HG02571 (cell line): ENCODE results near the gene PANX3.

Experiments used
- ATAC-seq: cut with Tn5 transposase; IDR thresholded peaks from one replicate; pipeline ENCODE4 v1.9.1; 2021; ENCODE audit warnings: mild to moderate bottlenecking, moderate library complexity; ENCODE audit not compliant: unreplicated experiment

PANX3 gene

DNA sequence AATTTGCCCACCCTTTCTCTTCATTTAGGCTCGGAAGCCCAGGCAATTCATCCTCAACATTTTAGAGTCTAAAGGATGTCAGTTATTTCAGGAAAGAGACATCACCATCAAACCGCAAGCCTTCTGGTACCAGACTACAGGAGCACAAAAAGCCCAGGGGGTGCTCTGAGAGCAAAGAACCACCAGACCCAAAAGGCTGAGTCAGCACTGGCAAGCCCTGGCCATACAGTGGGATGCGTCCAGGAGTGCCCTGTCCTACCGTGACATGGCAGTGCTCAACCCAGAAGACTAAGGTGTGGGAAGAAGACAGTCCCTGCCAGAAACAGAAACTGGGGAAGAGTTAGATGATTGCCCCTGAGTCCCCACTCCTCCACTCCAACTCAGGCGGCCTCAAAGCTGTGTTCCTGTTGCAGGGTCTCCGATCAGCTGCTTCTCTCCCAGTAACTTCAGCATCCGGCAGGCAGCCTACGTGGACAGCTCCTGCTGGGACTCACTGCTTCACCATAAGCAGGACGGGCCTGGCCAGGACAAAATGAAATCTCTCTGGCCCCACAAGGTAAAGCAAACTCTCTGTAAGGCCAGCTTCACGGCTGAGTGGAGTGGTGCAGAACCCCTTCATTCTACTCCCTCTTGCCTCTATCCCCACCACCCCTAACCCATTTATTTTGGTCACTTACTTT is 1.5 kb downstream of the PANX3 start:
- no peak for ATAC-seq

DNA sequence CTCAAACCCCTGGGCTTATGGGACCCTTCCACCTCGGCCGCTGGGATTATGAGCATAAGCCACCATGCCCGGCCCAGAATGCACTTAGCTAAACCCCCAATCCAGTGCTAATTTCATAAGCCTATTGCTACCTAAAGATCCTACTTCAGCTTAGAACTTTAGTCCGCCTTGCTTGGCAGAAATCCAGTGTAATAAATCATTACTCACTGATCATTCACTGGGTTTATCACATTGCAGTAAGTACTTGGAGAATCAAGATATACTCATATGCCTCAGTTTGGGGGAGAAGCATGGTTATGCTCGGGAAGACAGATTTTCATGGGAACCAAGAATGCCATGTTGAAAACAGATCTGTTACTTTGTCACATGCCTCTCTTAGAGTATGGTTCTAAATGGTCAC is 7.6 kb downstream of the PANX3 start:
- ATAC-seq: no peak

DNA sequence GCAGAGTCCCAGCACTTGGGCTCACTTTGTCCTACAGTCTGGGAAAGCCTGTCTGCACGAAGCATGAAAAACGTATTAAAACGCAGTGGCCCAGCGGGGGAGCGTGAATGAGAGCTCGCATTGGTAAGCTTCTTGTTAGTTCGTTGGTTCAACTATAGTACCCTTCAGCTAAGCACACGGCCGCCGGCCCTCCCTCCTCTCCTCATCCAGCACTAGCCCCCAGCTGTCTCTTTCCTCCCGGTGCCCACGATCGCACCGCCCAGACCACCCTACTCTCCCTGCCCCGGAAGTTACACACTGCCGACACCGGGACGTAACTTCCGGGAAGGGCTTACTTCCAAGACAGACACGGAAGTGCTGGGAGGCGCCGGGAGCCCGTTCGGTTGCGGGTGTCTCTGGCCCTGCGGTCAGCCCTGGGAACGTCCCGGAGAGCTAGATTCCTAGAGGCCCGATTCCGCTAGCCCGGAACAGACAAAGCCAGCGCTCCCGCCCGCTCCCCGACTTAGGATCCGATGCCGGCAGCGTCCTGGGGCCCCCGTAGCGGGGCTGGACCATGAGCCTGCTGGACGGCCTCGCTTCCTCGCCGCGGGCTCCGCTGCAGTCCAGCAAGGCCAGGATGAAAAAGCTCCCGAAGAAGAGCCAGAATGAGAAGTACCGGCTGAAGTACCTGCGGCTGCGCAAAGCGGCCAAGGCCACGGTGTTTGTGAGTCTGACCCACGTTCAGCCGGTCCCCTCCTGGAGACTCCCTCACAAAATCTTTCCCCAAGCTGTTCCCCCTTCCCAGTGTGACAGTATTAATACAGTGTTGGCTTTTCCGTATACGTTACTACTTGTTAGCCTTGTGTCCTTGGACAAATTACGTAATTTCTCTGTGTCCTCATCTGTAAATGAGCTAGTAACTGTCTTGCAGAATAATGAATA is 11.6 kb downstream of the PANX3 start, which contains the start of gene TBRG1:
TBRG1 (plus strand) TSS at position 334 of the 921 bp plus-strand sequence; CDS start at position 554, 220 bp downstream.
- ATAC-seq: peak; percentile 99

DNA sequence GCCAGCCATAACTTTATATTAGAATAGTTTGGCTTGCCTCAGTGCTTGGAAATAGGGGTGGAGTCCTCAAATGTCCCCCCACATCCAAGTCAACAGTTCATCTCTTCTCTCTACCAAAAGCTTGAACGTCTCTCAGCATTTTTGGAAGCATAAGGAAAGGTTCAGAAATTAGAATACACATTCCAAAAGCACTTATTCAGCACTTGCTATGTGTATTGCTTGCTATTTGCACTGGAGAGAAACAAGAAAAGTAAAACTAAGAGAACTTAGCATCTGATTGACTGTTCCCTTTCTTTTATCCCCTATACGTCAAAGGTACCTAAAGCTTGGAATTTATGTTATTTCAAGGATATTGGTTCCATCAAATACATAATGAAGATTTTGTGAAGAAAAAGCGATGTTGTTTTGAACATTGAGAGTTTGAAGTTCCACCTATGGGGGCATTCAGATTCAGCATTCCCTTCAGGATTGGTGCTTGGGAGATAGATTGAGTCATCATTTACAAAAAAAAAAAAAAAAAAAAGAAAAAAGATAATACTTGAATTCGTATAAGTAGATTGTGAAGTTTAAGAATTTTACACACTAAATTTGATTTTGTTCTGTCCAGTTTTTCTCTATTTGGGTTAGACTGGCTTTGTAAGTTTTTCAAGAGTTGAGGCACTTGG is 12.8 kb downstream of the PANX3 start:
- no peak for ATAC-seq

DNA sequence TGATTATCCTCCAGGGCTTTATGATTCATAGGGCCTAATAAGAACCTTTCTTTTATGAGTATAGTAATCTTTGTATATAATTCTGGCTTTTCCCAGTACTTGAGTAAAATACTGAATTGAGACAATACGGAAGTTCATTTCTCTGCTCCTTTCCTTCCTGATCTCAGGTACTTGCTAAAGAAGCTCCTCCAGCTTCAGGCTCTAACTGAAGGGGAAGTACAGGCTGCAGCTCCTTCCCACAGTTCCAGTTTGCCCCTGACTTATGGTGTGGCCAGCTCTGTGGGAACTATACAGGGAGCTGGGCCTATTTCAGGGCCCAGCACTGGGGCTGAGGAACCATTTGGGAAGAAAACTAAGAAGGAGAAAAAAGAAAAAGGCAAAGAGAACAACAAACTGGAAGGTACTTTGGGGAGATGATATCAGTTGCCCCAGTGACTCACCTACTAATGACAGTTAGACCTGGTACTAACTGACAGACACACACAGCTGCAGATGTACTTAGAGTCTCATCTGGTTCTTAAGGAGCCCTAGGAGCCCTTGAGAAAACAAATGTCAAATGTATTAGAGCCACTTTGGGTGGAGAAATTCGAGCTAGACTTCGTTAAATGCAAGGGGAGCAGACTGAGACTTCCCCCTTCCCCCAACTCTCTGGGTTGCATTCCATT is 14.4 kb downstream of the PANX3 start:
- no peak for ATAC-seq

DNA sequence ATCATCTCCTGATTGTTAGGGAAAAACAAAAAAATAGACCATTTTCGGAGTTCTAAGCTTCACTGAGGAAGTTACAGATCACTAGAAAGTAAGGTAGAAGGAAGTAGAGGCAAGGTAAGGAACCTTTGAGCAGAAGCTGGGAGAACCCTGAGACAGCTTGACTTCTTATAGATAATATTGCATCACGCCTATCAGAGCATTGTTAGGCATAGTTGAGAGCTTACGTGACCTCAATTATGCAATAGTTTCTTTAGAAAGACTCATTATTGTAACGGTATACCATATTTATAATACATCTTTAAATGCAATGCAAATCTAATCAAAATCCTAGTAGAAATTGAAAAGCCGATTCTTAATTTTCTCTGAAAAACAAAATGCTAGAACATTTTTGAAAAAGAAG is 16.3 kb downstream of the PANX3 start:
- ATAC-seq: no peak

DNA sequence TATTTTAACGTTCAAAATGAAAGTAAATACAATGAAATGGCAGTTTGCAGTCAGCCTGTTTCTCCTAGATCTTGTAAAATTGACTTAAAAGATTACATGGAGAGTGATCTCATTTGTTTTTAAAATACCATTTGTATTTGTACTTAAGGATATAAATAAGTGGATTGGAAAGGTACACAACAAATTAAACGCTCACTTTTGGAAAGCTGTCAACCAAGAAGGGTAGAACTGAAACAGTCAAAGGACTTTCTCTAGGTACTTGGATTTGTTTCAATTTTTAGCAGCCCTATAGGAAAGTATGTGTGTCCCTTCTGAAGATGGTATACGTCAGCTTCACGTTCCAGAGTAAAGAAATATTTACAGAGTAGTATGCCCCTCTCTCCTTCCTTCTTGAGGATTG is 18.7 kb downstream of the PANX3 start:
- ATAC-seq: no peak

DNA sequence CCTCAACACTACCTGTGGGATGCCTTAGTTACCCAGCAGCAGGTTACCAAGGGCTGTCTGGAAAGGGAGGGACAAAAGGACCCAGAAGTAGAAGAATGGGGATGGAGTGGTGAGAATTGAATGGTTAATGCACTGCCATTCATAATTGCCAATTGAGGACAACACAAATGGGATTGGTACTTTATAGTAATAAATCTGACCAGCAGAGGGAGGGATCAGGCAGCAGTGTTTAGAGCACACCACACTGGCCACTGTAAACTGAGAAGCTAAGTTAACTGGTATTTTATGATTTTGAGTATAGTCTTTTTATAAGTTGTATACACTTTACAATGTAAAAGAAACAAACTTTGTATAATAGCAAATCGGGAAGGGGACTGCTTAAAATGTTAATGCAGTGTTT is 22.1 kb downstream of the PANX3 start:
- no peak for ATAC-seq

DNA sequence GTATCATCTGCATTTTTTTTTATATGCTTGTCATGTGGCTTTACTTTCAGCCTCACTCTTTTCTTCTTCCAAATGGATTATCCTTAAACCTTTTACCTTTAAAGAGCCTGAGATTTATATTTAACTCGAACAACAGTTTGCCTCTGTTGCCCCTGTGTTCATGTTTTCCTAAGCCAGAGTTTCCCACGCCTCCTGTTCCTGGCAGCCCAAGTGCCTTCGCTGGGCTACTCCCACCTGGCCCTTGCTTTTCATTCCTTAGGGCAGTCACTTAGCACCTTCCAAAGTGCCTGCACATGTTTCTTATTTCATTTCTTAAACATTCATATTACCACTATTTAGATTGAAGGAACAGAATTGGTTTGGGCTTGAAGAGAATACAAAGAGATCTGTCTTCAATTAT is 24.7 kb downstream of the PANX3 start:
- no peak for ATAC-seq

DNA sequence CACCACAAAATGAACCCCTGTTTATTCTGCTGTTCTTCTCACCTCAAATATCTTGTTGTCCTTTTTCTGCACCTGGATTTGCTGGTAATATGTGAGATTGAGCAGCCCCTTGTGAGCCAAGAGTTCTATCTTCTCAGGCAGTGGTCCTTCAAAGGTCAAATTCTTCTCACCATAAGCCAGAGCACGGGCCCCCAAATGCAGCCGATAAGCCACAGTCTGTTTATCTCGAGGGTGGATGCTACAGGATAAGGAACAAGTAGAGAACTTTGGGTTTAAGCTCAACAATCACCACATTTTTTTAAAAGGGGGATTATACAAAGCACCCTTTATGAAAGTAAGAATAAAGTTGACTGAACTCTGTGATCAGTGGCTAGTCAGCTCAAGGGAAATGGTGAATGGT is 27.3 kb downstream of the PANX3 start:
- ATAC-seq: no peak

DNA sequence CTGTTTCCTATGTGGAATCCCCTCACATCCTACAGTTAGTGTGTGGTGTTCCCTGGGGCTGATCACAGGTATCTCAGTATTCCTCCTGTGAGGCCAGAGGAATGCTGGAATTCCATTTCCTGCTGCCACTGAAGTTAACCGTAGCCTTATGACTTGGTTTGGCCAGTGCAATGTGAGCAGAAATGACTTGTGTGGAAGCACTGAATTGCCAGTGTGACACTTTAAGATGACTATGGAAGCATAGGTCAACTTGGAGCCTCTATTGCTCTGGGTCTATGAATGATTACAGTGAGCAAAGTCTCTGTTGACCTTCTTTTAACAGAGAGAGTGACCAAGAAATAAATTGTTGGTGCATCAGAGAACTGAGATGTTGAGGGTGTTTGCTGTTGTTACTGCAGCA is 28.0 kb downstream of the PANX3 start:
- no peak for ATAC-seq

DNA sequence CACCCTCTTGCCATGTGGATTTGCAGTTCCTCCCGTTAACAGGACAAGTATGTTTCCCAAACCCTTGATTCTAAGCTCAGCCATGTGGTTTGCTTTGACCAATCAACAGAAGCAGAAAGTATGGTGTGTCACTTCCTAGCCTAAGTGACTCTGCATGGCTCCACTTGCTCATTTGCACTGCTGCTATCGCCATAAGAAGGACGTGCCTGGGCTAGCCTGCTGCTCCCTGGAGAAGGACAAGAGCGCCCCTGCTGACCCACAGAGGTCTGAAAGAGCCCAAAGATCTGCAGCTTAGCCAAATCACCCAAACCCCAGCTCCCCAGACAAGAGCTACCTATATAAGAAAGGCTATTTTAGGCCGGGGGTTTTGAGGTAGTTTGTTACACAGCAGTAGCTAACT is 29.4 kb downstream of the PANX3 start:
- ATAC-seq: no peak

DNA sequence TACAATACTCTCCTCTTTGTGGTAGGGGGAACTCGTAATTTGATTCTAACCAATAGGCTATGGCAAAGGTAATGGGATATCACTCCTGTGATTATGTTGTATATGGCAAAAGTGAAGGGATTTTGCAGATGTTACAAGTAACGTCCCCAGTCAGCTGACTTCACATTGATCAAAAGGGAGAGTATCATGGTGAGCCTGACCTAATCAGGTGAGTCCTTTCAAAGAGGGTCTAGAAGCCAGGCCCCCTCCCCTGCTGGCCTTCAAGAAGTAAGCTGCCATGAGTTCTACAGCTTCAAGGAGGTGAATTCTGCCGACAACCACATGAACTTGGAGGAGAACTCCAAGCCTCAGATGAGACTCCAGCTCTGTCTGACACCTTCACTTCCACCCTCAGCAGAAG is 31.4 kb downstream of the PANX3 start:
- ATAC-seq: no peak

DNA sequence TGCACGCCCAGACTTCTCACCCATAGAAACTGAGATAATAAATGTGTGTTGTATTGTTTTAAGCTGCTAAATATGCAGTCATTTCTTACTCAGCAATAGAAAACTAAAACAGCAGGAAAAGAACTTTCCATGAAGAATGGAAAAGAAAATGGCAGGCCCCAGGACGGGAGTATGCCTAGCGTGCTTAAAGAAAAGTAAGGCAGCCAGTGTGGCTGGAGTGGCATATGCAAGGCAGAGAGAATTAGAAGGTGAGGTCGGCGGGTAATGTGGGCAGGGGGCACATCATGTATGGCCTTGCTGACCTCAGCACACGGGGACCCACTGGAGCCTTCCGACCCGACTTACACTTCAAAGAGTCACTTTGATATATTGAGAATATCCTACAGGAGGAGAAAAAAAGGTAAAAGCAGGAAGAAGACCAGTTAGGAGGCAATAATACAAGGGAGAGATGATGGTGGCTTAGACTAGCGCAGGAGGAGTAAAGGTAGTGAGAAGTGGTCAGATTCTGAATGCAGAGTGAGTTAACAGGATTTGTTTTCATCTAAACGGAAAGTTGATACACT is 31.9 kb downstream of the PANX3 start:
- no peak for ATAC-seq

DNA sequence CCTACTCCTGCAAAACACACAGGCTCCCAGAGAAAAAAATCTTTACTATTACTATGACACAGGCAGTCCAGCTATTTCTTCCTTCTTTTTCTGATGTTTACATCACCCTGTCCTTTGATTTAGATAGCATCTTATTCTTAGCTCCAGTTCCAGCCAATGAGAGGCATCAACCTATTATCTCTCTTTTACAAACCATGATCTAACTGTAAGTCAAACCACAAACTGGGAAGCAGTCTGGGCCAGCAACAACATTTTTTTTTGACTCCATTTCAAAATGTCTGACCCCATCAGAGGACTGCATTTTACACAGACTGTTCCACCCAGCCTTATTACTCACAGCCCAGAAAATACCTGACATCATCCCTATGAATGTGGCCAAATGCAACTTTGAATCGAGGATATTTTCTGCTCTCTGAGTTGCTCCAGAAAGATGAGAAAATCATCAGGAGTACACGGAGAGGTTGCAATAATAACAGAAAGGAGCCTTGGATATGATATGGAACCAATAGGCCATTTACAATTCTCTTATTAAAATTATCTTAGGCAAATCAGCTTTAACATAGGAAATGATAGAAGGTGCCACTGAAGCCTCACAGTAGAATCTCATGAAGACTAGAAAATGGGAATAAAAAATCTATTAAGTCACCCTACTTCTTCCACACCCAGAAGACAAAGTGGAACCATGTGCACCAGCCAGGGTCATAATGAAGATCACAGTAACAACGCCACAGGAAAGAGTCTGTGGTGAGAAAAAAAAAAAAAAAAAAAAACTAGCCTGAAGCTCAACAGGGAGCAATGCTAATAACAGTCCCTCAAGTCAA is 32.6 kb downstream of the PANX3 start:
- no peak for ATAC-seq

DNA sequence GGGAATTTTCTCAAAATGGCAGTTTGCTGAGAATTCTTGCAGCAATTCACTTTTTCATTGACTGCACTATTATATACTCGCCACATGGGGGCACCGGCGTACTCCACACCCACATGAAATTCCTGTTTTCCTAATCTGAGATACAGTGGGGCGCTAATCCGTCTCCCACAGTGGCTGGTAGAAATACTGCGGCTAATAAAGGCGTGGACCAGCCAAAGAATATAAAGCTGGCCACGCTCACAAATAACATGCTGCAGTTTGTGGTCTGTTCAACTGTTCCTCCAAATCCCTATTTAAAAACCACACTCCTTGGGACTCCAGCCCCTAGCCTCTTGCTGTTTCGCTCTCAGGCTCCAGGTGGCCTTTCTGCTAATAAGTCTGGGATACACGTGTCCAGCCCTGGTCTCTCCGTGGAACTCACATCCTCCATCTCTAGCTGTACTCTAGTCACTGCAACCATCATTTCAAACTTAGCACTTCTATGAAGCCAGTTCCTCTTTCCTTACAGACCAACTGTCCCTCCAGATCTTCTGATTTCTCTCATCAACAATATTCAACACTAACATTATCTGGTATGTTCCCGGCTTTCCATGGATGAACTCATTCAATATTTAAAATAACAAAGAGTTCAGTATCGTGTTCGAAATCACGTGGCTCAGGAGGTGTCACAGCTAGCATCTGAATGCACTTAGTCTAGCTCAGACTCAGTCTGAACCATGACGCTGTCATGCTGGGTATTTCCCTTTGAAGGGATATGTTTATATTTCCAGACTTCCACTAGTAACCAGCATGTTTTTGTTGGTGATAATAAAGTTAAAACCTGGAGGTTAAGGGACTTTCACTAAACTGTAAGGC is 33.4 kb downstream of the PANX3 start:
- ATAC-seq: peak; percentile 67

DNA sequence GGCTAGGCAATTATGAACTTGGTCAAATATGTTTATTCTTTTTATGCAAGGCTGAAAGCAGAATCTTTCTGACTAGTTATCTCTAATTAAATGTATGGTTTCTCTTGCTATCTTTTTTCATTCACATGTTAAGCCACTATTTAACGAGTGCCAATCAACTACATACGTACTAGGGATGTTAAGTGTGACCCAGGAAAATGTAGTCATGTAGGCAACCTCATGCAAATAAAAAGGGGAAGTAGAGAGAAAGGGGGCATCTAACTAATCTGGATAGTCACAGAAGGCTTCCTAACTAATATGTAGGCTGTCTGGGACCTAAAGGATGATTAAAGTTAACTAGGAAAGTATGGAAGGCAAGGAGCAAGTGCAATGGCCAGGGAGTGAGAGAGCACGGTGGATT is 34.9 kb downstream of the PANX3 start:
- no peak for ATAC-seq

DNA sequence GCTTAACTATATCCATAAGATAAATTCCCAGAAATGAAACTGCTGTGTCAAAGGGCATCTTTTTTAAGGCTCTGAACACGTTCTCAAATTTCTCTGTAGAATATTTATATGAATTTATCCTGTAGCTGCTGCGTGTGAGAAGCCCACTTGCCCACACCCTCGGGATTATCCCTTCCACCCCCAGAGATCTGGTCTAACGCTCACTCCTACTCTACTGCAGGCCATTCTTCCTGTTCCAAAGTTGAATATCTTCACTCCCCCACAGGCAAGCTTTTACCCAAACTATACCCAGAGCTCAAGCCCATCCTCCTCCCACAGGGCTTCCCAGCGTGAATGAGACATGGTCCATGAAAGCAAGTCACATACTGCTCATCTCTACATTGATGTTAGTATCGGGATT is 37.4 kb downstream of the PANX3 start:
- ATAC-seq: no peak
